Measurements from ENCODE around the gene ABLIM3. TPM values are rescaled to one million over a fixed set of nuclear protein-coding genes. Genes with fewer than 3 reads are reported as not detected.

The ABLIM3 gene
- total and polyA plus RNA-seq, 2 experiments from 2014 or later: 7.3 to 7.8 TPM

- H3K36me3 ChIP-seq (replicated peaks; ENCODE audit: insufficient read depth, low read depth): no peaks in the 10 kb centered on the region
- no peak overlapping the region for H2AFZ ChIP-seq
- H4K20me1 ChIP-seq (ENCODE audit: insufficient read depth, poor library complexity, severe bottlenecking): no peaks in the 10 kb centered on the region
- no peak overlapping the region for H3K4me3 ChIP-seq
- no peaks in the 10 kb centered on the region for H3K79me2 ChIP-seq
- no peak for DNase-seq (ENCODE audit: low spot score)
- H3K27ac ChIP-seq: no peak overlapping the region
- no peaks in the 10 kb centered on the region for H3K9me3 ChIP-seq (ENCODE audit: low read depth)
- no peaks in the 10 kb centered on the region for H3K9me2 ChIP-seq (replicated peaks; ENCODE audit: insufficient read depth)
- no peak overlapping the region for H3K4me2 ChIP-seq
- TF ChIP-seq EZH2phosphoT487 (IDR thresholded peaks at IDR 0.05; ENCODE audit: low read depth, severe bottlenecking, unreplicated experiment) (no peak), CTCF (IDR thresholded peaks at IDR 0.05; ENCODE audit: poor library complexity) (no peak), EZH2 (IDR thresholded peaks at IDR 0.05; ENCODE audit: borderline replicate concordance) (no peak)
- H3K27me3 ChIP-seq: peaks cover 8% of the 10 kb centered on the region
- WGBS (ENCODE audit: low lambda C conversion rate, missing lambda C conversion rate): 84% methylated on average over 4 of the region's 4 CpGs
- no peaks in the 10 kb centered on the region for H3K4me1 ChIP-seq (ENCODE audit: insufficient read depth)
Observed at GRCh38 chr5:149280802-149281201, 139.5 kb downstream of the ABLIM3 start.

DNA sequence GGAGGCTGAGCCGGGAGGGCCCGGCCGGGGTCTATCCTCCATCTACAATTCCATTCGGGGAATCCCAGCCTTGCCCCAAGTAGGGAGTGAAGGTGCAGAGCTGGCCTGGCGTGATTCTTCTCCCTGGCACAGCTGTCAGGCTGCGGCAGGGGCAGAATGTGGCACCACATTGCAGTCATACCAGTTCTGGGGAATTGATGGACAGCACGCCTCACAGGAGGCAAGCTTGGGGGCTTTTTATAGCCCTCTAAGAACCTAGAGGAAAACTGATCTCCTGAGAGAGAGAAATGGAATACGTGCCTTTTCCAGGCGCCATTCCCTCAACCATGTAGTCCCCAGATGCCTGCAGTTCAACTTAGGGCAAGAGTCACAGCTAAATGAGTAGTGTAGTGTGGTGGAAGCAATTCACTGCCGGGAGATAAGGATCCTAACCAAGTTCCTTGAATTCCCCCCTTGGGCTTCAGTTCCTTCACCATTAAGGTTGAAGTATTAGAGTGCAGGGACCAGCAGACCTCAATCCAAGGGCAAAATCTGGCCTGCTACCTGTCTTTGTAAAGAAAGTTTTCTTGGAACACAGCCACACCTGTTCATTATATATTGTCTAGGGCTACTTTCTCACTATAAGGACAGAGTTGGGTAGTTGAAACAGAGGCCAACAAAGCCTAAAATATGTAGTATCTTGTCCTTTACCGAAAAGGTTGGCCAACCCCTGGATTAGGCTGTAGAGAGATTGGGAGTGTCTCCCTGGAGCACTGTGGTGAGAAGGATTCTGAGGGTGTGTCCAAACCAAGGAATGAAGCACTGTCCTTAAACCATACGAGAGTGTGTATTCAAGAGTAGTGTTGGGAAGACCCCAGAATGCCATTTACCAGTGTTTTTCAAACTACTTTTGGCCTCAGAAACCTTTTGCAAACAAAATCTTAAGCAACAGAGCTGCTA lies 141.0 kb downstream of the ABLIM3 start:
- Histone ChIP-seq H4K20me1 (ENCODE audit: insufficient read depth, poor library complexity, severe bottlenecking) (no peaks in the 10 kb centered on the region), H3K79me2 (no peaks in the 10 kb centered on the region), H3K27ac (no peak overlapping the region), H3K4me3 (no peak overlapping the region), H3K9me3 (ENCODE audit: low read depth) (no peaks in the 10 kb centered on the region), H3K9me2 (replicated peaks; ENCODE audit: insufficient read depth) (no peaks in the 10 kb centered on the region), H3K4me1 (ENCODE audit: insufficient read depth) (no peaks in the 10 kb centered on the region), H2AFZ (no peak overlapping the region), H3K4me2 (no peak overlapping the region), H3K36me3 (replicated peaks; ENCODE audit: insufficient read depth, low read depth) (no peaks in the 10 kb centered on the region), H3K27me3 (peaks cover 2% of the 10 kb centered on the region)
- 79% methylated on average over 12 of the region's 12 CpGs for WGBS (ENCODE audit: low lambda C conversion rate, missing lambda C conversion rate)
- TF ChIP-seq EZH2phosphoT487 (IDR thresholded peaks at IDR 0.05; ENCODE audit: low read depth, severe bottlenecking, unreplicated experiment) (no peak), CTCF (IDR thresholded peaks at IDR 0.05; ENCODE audit: poor library complexity) (no peak), EZH2 (IDR thresholded peaks at IDR 0.05; ENCODE audit: borderline replicate concordance) (no peak)
- no peak for DNase-seq (ENCODE audit: low spot score)

- Histone ChIP-seq H2AFZ (no peak overlapping the region), H3K27me3 (no peaks in the 10 kb centered on the region), H3K4me1 (ENCODE audit: insufficient read depth) (no peaks in the 10 kb centered on the region), H3K4me3 (no peak overlapping the region), H3K27ac (no peak overlapping the region), H3K9me2 (replicated peaks; ENCODE audit: insufficient read depth) (no peaks in the 10 kb centered on the region), H4K20me1 (ENCODE audit: insufficient read depth, poor library complexity, severe bottlenecking) (no peaks in the 10 kb centered on the region), H3K9me3 (ENCODE audit: low read depth) (no peaks in the 10 kb centered on the region), H3K79me2 (no peaks in the 10 kb centered on the region), H3K4me2 (no peak overlapping the region), H3K36me3 (replicated peaks; ENCODE audit: insufficient read depth, low read depth) (no peaks in the 10 kb centered on the region)
- 84% methylated on average over 5 of the region's 5 CpGs for WGBS (ENCODE audit: low lambda C conversion rate, missing lambda C conversion rate)
- no peak for TF ChIP-seq EZH2phosphoT487 (IDR thresholded peaks at IDR 0.05; ENCODE audit: low read depth, severe bottlenecking, unreplicated experiment)
- no peak for TF ChIP-seq EZH2 (IDR thresholded peaks at IDR 0.05; ENCODE audit: borderline replicate concordance)
- TF ChIP-seq CTCF (IDR thresholded peaks at IDR 0.05; ENCODE audit: poor library complexity): no peak
- no peak for DNase-seq (ENCODE audit: low spot score)
Observed at GRCh38 chr5:149282966-149283332, 141.7 kb downstream of the ABLIM3 start.

All from hepatocyte (in vitro differentiated cells).